ENCODE data around the gene RAD51AP1. TPM values are rescaled to one million over a fixed set of nuclear protein-coding genes. Genes with fewer than 3 reads are reported as not detected.

Gene RAD51AP1
- polyA plus RNA-seq, 1 donor from 2014 or later, result 6.6 TPM

GRCh38 chr12:4552191-4552590 lies 13.5 kb downstream of the RAD51AP1 start:
- H4K20me1 ChIP-seq (ENCODE audit: insufficient read depth), result no peaks in the 10 kb centered on the region
- no peaks in the 10 kb centered on the region for H3K27me3 ChIP-seq (ENCODE audit: insufficient read depth, low read depth, low read length)
- H3K9me2 ChIP-seq (ENCODE audit: insufficient read depth, low read length), result no peaks in the 10 kb centered on the region
- no peak overlapping the region for H3K9ac ChIP-seq (ENCODE audit: low read length)
- no peaks in the 10 kb centered on the region for H3F3A ChIP-seq (ENCODE audit: insufficient read depth, low read length, poor library complexity, severe bottlenecking)
- TF ChIP-seq MXI1 (conservative IDR thresholded peaks at IDR 0.05; ENCODE audit: poor library complexity, severe bottlenecking) (no peak), TAF1 (IDR thresholded peaks at IDR 0.05; ENCODE audit: low read depth) (no peak), RAD21 (conservative IDR thresholded peaks at IDR 0.05) (no peak), SMC3 (conservative IDR thresholded peaks at IDR 0.05; ENCODE audit: poor library complexity) (no peak), CTCF (IDR thresholded peaks at IDR 0.05; ENCODE audit: poor library complexity, severe bottlenecking) (no peak), REST (IDR thresholded peaks at IDR 0.05; ENCODE audit: borderline replicate concordance) (no peak), EZH2 (IDR thresholded peaks at IDR 0.05; ENCODE audit: borderline replicate concordance, insufficient read depth, low read length, poor library complexity, severe bottlenecking) (no peak), EP300 (conservative IDR thresholded peaks at IDR 0.05; ENCODE audit: poor library complexity, severe bottlenecking) (no peak), POLR2AphosphoS5 (IDR thresholded peaks at IDR 0.05) (no peak)
- no peaks in the 10 kb centered on the region for H3K36me3 ChIP-seq (ENCODE audit: insufficient read depth, low read length)
- H3K4me3 ChIP-seq (ENCODE audit: low read length), result no peak overlapping the region
- H3K79me2 ChIP-seq (replicated peaks; ENCODE audit: insufficient read depth, low read length), result no peaks in the 10 kb centered on the region
- no peaks in the 10 kb centered on the region for H3K9me3 ChIP-seq (ENCODE audit: low read length)
- H3K4me2 ChIP-seq (ENCODE audit: low read length), result no peak overlapping the region
- H2AFZ ChIP-seq (ENCODE audit: low read depth, low read length), result no peak overlapping the region
- H3K27ac ChIP-seq (ENCODE audit: low read length), result no peak overlapping the region

GRCh38 chr12:4553943-4554342 lies 15.3 kb downstream of the RAD51AP1 start:
- no peaks in the 10 kb centered on the region for H3K36me3 ChIP-seq (ENCODE audit: insufficient read depth, low read length)
- no peaks in the 10 kb centered on the region for H4K20me1 ChIP-seq (ENCODE audit: insufficient read depth)
- H3K4me2 ChIP-seq (ENCODE audit: low read length), result no peak overlapping the region
- no peaks in the 10 kb centered on the region for H3K9me2 ChIP-seq (ENCODE audit: insufficient read depth, low read length)
- no peaks in the 10 kb centered on the region for H3K79me2 ChIP-seq (replicated peaks; ENCODE audit: insufficient read depth, low read length)
- no peak overlapping the region for H3K4me3 ChIP-seq (ENCODE audit: low read length)
- no peaks in the 10 kb centered on the region for H3K27me3 ChIP-seq (ENCODE audit: insufficient read depth, low read depth, low read length)
- H2AFZ ChIP-seq (ENCODE audit: low read depth, low read length), result no peak overlapping the region
- no peak overlapping the region for H3K27ac ChIP-seq (ENCODE audit: low read length)
- no peaks in the 10 kb centered on the region for H3F3A ChIP-seq (ENCODE audit: insufficient read depth, low read length, poor library complexity, severe bottlenecking)
- H3K9me3 ChIP-seq (ENCODE audit: low read length), result no peaks in the 10 kb centered on the region
- TF ChIP-seq CTCF (IDR thresholded peaks at IDR 0.05; ENCODE audit: poor library complexity, severe bottlenecking) (no peak), POLR2AphosphoS5 (IDR thresholded peaks at IDR 0.05) (no peak), SMC3 (conservative IDR thresholded peaks at IDR 0.05; ENCODE audit: poor library complexity) (no peak), TAF1 (IDR thresholded peaks at IDR 0.05; ENCODE audit: low read depth) (no peak), REST (IDR thresholded peaks at IDR 0.05; ENCODE audit: borderline replicate concordance) (no peak)
- no peak overlapping the region for H3K9ac ChIP-seq (ENCODE audit: low read length)

Data from neural cell (in vitro differentiated cells).